GM12878 (cell line): ENCODE data around the gene NRP2. TPM values are rescaled to one million over a fixed set of nuclear protein-coding genes. Genes with fewer than 3 reads are reported as not detected.

Experiments used
- ASH2L ChIP-seq: fragments of 300-600, 200-600 bp; sonication (generic); IDR thresholded peaks from 2 replicates; pipeline ENCODE4 v1.6.1; 2017; ENCODE audit warnings: low read depth, mild to moderate bottlenecking, borderline replicate concordance
- ATF7 ChIP-seq: fragments of 450-650 bp; IDR thresholded peaks from 2 replicates; pipeline ENCODE4 v1.6.1; 2016; ENCODE audit warnings: low read depth, mild to moderate bottlenecking
- BHLHE40 ChIP-seq, 2 experiments: fragments of 450-650 bp in 1 of 2; IDR thresholded peaks; 2 replicates each; pipeline ENCODE4 v1.6.1; 2011 to 2017; ENCODE audit warnings: low read depth in 2 of 2, borderline replicate concordance in 1 of 2, improper control_type of control experiment in 1 of 2, low read length in 1 of 2, mild to moderate bottlenecking in 1 of 2
- CBX5 ChIP-seq: sonication (generic); IDR thresholded peaks from 2 replicates; pipeline ENCODE4 v1.6.1; 2016; ENCODE audit warnings: low read depth, moderate library complexity, mild to moderate bottlenecking, inconsistent platforms
- E4F1 ChIP-seq: fragments of 450-650 bp; IDR thresholded peaks from 2 replicates; pipeline ENCODE4 v1.6.1; 2018; ENCODE audit warnings: borderline replicate concordance, mild to moderate bottlenecking; ENCODE audit not compliant: partially characterized antibody
- EED ChIP-seq: sonication (generic); IDR thresholded peaks from 2 replicates; pipeline ENCODE4 v1.6.1; 2016; ENCODE audit warnings: antibody characterized with exemption, low read depth
- ELK1 ChIP-seq: IDR thresholded peaks from 2 replicates; pipeline ENCODE4 v1.6.1; 2012; ENCODE audit warnings: low read depth, low read length, improper control_type of control experiment
- ETV6 ChIP-seq, 2 experiments: fragments of 450-650 bp in 1 of 2; IDR thresholded peaks in 1 of 2; conservative IDR thresholded peaks in 1 of 2; 2 replicates each; pipeline ENCODE4 v1.6.1; 2014; ENCODE audit warnings: antibody characterized with exemption in 1 of 2, borderline replicate concordance in 1 of 2, low read depth in 1 of 2, mild to moderate bottlenecking in 1 of 2, moderate library complexity in 1 of 2
- FOXM1 ChIP-seq: IDR thresholded peaks from 2 replicates; pipeline ENCODE4 v1.6.1; 2012; ENCODE audit warnings: low read depth, mild to moderate bottlenecking, inconsistent platforms, low read length, moderate library complexity
- HDAC2 ChIP-seq: fragments of 200-600 bp; sonication (generic); IDR thresholded peaks from 2 replicates; pipeline ENCODE4 v1.6.1; 2017
- IKZF2 ChIP-seq, 2 experiments: fragments of 450-650 bp; IDR thresholded peaks; 2 replicates each; pipeline ENCODE4 v1.6.1; 2017; ENCODE audit warnings: mild to moderate bottlenecking in 2 of 2, moderate library complexity in 2 of 2
- IRF4 ChIP-seq: IDR thresholded peaks from 2 replicates; pipeline ENCODE4 v1.6.1; 2011; ENCODE audit warnings: low read depth, low read length
- KAT2A ChIP-seq: conservative IDR thresholded peaks from 2 replicates; pipeline ENCODE4 v1.6.1; 2011; ENCODE audit warnings: low read depth, low read length; ENCODE audit not compliant: control insufficient read depth
- SIX5 ChIP-seq: IDR thresholded peaks from 2 replicates; pipeline ENCODE4 v1.6.1; 2011; ENCODE audit warnings: mild to moderate bottlenecking, low read depth, low read length, moderate library complexity; ENCODE audit not compliant: severe bottlenecking
- SMAD1 ChIP-seq: fragments of 450-650 bp; IDR thresholded peaks from 2 replicates; pipeline ENCODE4 v1.6.1; 2018; ENCODE audit warnings: mild to moderate bottlenecking, low read depth; ENCODE audit not compliant: partially characterized antibody
- ZNF24 ChIP-seq: fragments of 450-650 bp; IDR thresholded peaks from 2 replicates; pipeline ENCODE4 v1.6.1; 2017; ENCODE audit warnings: antibody characterized with exemption, mild to moderate bottlenecking
- ZNF384 ChIP-seq: IDR thresholded peaks from 2 replicates; pipeline ENCODE4 v1.6.1; 2012; ENCODE audit warnings: low read depth, mild to moderate bottlenecking, low read length, improper control_type of control experiment, borderline replicate concordance
- ZSCAN29 ChIP-seq: fragments of 450-650 bp; IDR thresholded peaks from 2 replicates; pipeline ENCODE4 v1.6.1; 2017; ENCODE audit warnings: mild to moderate bottlenecking, moderate library complexity
- polyA plus RNA-seq, 11 experiments: library from polyadenylated mRNA; depleted of rRNA in 4 of 11; unstranded in 6 of 11; stranded (reverse) in 5 of 11; fragments of >200 nt; fragmentation: Nextera tagmentation in 4 of 11; fragmentation: Illumina TruSeq in 1 of 11; extraction: Ambion mirVana in 4 of 11; extraction: Trizol in 1 of 11; gene quantifications; 1 replicate in 1 of 11; 2 replicates in 10 of 11; pipeline versions ENCODE4 v1.2.1 to v1.2.3, GENCODE V29; 2011 to 2016; ENCODE audit warnings: inconsistent platforms in 2 of 11, missing spikeins in 2 of 11, low read depth in 1 of 11
- total RNA-seq, 4 experiments: library from RNA; depleted of rRNA in 3 of 4; stranded (reverse); fragments of >200 nt in 3 of 4; fragmentation: Illumina TruSeq in 1 of 4; extraction: Trizol in 1 of 4; gene quantifications; 2 replicates each; pipeline versions ENCODE4 v1.2.1 to v1.2.3, GENCODE V29; 2013 to 2021
- TF ChIP-seq, protein P1 (sequence below): fragments of 450-650 bp; IDR thresholded peaks from 2 replicates; pipeline ENCODE4 v1.6.1; 2017; ENCODE audit warnings: mild to moderate bottlenecking, moderate library complexity
- TF ChIP-seq, protein P2 (sequence below): IDR thresholded peaks from 2 replicates; pipeline ENCODE4 v1.6.1; 2011; ENCODE audit warnings: borderline replicate concordance, low read depth, mild to moderate bottlenecking, moderate library complexity, low read length; ENCODE audit not compliant: insufficient read depth, poor library complexity, severe bottlenecking

NRP2 gene
- total and polyA plus RNA-seq, 10 of the 15 experiments (the other 5 are each of a cell fraction or from before 2014, with no cell fraction given), result 0.06 to 1.2 (median 0.46) TPM

DNA sequence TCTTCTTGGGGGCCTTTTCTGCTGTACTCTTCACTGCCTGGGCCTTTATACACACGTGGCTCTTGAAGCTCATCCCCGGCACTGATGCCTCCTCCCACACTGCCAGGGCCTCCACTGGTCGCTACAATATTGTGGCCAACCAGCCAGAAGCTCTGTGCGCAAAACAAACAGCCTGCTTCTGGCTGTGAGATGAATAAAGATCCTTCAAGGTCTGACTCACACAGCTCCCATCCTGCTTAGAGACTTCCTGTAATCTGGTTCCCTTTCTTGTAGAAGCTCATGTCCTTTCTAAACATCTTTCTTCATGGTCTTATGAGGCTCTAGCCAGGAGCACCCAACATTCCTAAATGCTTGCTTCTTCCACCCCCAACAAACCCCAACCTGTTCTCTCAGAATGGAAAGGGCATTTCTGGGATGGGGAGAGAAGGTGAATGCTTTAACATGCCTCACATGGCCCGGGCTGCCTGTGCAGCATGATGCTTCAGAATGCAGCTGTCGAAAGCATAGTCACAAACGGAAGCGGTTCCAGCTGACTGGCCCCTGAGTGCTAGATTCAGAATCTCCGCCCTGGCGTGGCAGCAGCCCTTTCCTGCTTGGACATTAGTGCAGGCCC is 24.6 kb downstream of the NRP2 start (continued):
- TF ChIP-seq IKZF2 (IDR thresholded peaks at IDR 0.05) (peak; percentile 79 to 80), SIX5 (no peak), EED (peak; percentile 72), HDAC2 (no peak), SMAD1 (peak; percentile 42), ELK1 (no peak), ATF7 (peak; percentile 73), ASH2L (peak; percentile 93), IRF4 (no peak), ZSCAN29 (no peak), ETV6 (conservative IDR thresholded peaks at IDR 0.05 in 1 of 2, IDR thresholded peaks at IDR 0.05 in 1 of 2; ENCODE audit: borderline replicate concordance in 1 of 2, low read depth in 1 of 2) (peak in 1 of 2 experiments; percentile 65; a peak in 1 of 4 replicates), KAT2A (no peak), FOXM1 (peak; percentile 46; the same call in 1 of the 2 replicates), BHLHE40 (IDR thresholded peaks at IDR 0.05; ENCODE audit: borderline replicate concordance in 1 of 2, low read depth in 2 of 2, low read length in 1 of 2) (peak; percentile 34 to 36; a peak in 1 of 4 replicates), CBX5 (peak; percentile 70; the same call in 1 of the 2 replicates), E4F1 (no peak), ZNF384 (no peak), ZNF24 (no peak)
- TF ChIP-seq, protein P1, sequence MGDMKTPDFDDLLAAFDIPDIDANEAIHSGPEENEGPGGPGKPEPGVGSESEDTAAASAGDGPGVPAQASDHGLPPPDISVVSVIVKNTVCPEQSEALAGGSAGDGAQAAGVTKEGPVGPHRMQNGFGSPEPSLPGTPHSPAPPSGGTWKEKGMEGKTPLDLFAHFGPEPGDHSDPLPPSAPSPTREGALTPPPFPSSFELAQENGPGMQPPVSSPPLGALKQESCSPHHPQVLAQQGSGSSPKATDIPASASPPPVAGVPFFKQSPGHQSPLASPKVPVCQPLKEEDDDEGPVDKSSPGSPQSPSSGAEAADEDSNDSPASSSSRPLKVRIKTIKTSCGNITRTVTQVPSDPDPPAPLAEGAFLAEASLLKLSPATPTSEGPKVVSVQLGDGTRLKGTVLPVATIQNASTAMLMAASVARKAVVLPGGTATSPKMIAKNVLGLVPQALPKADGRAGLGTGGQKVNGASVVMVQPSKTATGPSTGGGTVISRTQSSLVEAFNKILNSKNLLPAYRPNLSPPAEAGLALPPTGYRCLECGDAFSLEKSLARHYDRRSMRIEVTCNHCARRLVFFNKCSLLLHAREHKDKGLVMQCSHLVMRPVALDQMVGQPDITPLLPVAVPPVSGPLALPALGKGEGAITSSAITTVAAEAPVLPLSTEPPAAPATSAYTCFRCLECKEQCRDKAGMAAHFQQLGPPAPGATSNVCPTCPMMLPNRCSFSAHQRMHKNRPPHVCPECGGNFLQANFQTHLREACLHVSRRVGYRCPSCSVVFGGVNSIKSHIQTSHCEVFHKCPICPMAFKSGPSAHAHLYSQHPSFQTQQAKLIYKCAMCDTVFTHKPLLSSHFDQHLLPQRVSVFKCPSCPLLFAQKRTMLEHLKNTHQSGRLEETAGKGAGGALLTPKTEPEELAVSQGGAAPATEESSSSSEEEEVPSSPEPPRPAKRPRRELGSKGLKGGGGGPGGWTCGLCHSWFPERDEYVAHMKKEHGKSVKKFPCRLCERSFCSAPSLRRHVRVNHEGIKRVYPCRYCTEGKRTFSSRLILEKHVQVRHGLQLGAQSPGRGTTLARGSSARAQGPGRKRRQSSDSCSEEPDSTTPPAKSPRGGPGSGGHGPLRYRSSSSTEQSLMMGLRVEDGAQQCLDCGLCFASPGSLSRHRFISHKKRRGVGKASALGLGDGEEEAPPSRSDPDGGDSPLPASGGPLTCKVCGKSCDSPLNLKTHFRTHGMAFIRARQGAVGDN, result peak; percentile 98
- TF ChIP-seq, protein P2, sequence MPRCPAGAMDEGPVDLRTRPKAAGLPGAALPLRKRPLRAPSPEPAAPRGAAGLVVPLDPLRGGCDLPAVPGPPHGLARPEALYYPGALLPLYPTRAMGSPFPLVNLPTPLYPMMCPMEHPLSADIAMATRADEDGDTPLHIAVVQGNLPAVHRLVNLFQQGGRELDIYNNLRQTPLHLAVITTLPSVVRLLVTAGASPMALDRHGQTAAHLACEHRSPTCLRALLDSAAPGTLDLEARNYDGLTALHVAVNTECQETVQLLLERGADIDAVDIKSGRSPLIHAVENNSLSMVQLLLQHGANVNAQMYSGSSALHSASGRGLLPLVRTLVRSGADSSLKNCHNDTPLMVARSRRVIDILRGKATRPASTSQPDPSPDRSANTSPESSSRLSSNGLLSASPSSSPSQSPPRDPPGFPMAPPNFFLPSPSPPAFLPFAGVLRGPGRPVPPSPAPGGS, result no peak
